ENCODE results near the gene FOXC1.

The FOXC1 gene

DNA sequence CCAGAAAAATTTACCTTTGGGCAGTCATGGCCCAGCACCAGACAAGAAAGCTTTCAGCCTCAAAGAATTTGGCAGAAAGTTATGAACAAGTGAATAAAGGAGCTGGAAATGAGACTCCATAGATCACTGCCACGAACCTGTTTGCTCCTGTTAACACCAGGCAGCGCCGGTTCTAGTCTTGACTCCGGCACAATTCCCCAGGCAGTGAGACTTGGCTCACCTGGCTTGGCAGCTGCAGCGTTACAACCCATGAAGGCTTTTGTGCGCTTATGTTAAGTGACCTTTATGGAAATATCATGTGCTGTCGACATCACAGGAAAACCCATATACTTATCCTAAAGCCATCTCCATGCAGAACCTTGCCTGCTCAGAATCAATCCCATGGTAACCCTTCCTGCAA lies 22.2 kb upstream of the FOXC1 start:
- no peak for DNase-seq (ENCODE audit: low spot score in 2 of 2)

DNA sequence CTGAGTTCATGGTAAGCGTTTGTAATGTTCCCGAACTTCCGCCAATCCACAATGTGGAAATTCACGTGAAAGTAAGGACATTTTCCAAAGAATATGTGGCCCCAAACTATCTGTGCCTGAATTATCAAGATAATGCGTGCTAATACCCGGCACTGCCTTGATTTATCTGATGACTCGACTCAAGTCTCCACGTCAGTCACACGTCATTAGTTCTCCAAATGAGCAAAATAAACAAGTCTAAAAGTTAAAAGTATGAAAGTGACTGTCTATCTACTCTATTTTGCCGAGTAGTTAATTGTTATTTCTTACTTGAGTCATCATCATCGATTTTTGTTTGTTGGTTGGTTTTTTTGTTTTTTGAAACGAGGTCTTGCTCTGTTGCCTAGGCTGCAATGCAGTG lies 21.7 kb upstream of the FOXC1 start:
- Mint-ChIP-seq H3K4me1 (no peaks in the 10 kb centered on the region), H3K4me3 (no peak overlapping the region), H3K27me3 (peaks cover 45% of the 10 kb centered on the region), H3K36me3 (ENCODE audit: insufficient read depth) (peaks cover 2% of the 10 kb centered on the region), H3K9me3 (no peaks in the 10 kb centered on the region), H3K27ac (ENCODE audit: low read depth) (no peak overlapping the region)
- ATAC-seq (replicated peaks; ENCODE audit: extremely low read depth, poor library complexity, severe bottlenecking) = no peak
- DNase-seq (ENCODE audit: low spot score in 2 of 2) = no peak

More for the DNA sequence above, 22.2 kb upstream of the FOXC1 start:
- ATAC-seq (replicated peaks; ENCODE audit: extremely low read depth, poor library complexity, severe bottlenecking) = no peak
- Mint-ChIP-seq H3K4me3 (no peak overlapping the region), H3K4me1 (no peaks in the 10 kb centered on the region), H3K9me3 (no peaks in the 10 kb centered on the region), H3K27ac (ENCODE audit: low read depth) (no peak overlapping the region), H3K27me3 (peaks cover 44% of the 10 kb centered on the region), H3K36me3 (ENCODE audit: insufficient read depth) (peaks cover 2% of the 10 kb centered on the region)

GRCh38 chr6:1589208-1589607 lies 20.5 kb upstream of the FOXC1 start:
- Mint-ChIP-seq H3K4me3 (no peak overlapping the region), H3K4me1 (no peaks in the 10 kb centered on the region), H3K27ac (ENCODE audit: low read depth) (no peak overlapping the region), H3K36me3 (ENCODE audit: insufficient read depth) (peaks cover 2% of the 10 kb centered on the region), H3K9me3 (no peaks in the 10 kb centered on the region), H3K27me3 (peaks cover 52% of the 10 kb centered on the region)
- no peak for DNase-seq (ENCODE audit: low spot score in 2 of 2)
- ATAC-seq (replicated peaks; ENCODE audit: extremely low read depth, poor library complexity, severe bottlenecking) = no peak

GRCh38 chr6:1590580-1590979 lies 19.1 kb upstream of the FOXC1 start:
- Mint-ChIP-seq H3K4me3 (no peak overlapping the region), H3K27me3 (peaks cover 54% of the 10 kb centered on the region), H3K36me3 (ENCODE audit: insufficient read depth) (peaks cover 2% of the 10 kb centered on the region), H3K27ac (ENCODE audit: low read depth) (no peak overlapping the region), H3K4me1 (no peaks in the 10 kb centered on the region), H3K9me3 (no peaks in the 10 kb centered on the region)
- no peak for DNase-seq (ENCODE audit: low spot score in 2 of 2)
- no peak for ATAC-seq (replicated peaks; ENCODE audit: extremely low read depth, poor library complexity, severe bottlenecking)

GRCh38 chr6:1591243-1591642 lies 18.5 kb upstream of the FOXC1 start:
- no peaks in the 10 kb centered on the region for H3K9me3 Mint-ChIP-seq
- ATAC-seq (replicated peaks; ENCODE audit: extremely low read depth, poor library complexity, severe bottlenecking) = no peak

GRCh38 chr6:1591926-1592325 lies 17.8 kb upstream of the FOXC1 start:
- Mint-ChIP-seq H3K27me3 (peaks cover 59% of the 10 kb centered on the region), H3K36me3 (ENCODE audit: insufficient read depth) (peaks cover 2% of the 10 kb centered on the region)
- ATAC-seq (replicated peaks; ENCODE audit: extremely low read depth, poor library complexity, severe bottlenecking) = no peak

More at GRCh38 chr6:1591243-1591642, 18.5 kb upstream of the FOXC1 start:
- Mint-ChIP-seq H3K27ac (ENCODE audit: low read depth) (no peak overlapping the region), H3K4me1 (peaks cover 3% of the 10 kb centered on the region), H3K4me3 (no peak overlapping the region), H3K36me3 (ENCODE audit: insufficient read depth) (peaks cover 2% of the 10 kb centered on the region), H3K27me3 (peaks cover 53% of the 10 kb centered on the region)
- no peak for DNase-seq (ENCODE audit: low spot score in 2 of 2)

DNA sequence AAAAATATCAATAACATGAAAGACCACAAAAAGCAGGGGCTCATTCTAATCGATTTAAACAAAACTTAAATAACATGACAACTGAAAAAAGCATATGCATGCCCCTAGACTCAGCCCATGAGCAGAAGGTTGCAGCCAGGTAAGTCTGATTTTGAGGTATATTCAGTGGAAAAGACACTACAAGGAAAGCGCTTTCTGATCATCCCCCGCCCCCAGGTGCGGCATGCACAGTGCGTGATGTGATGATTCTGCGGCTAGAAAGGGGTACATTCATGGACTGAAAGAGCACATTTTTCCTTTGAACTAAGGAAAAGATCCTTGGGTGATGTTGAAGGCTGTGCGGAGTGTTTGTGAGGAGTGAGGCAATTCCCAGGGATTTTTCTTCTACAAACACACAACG lies 16.9 kb upstream of the FOXC1 start:
- no peak for ATAC-seq (replicated peaks; ENCODE audit: extremely low read depth, poor library complexity, severe bottlenecking)
- no peaks in the 10 kb centered on the region for H3K9me3 Mint-ChIP-seq
- peaks cover 68% of the 10 kb centered on the region for H3K27me3 Mint-ChIP-seq
- H3K27ac Mint-ChIP-seq (ENCODE audit: low read depth) = no peak overlapping the region
- H3K36me3 Mint-ChIP-seq (ENCODE audit: insufficient read depth) = peaks cover 2% of the 10 kb centered on the region
- peaks cover 4% of the 10 kb centered on the region for H3K4me1 Mint-ChIP-seq
- no peak overlapping the region for H3K4me3 Mint-ChIP-seq
- no peak for DNase-seq (ENCODE audit: low spot score in 2 of 2)

More at GRCh38 chr6:1591926-1592325, 17.8 kb upstream of the FOXC1 start:
- H3K9me3 Mint-ChIP-seq = no peaks in the 10 kb centered on the region
- no peak for DNase-seq (ENCODE audit: low spot score in 2 of 2)
- H3K27ac Mint-ChIP-seq (ENCODE audit: low read depth) = no peak overlapping the region
- H3K4me3 Mint-ChIP-seq = no peak overlapping the region
- H3K4me1 Mint-ChIP-seq = peaks cover 4% of the 10 kb centered on the region

- no peak for DNase-seq (ENCODE audit: low spot score in 2 of 2)
- no peak overlapping the region for H3K27ac Mint-ChIP-seq (ENCODE audit: low read depth)
- peaks cover 2% of the 10 kb centered on the region for H3K36me3 Mint-ChIP-seq (ENCODE audit: insufficient read depth)
- no peak overlapping the region for H3K4me3 Mint-ChIP-seq
- no peaks in the 10 kb centered on the region for H3K9me3 Mint-ChIP-seq
- peaks cover 74% of the 10 kb centered on the region for H3K27me3 Mint-ChIP-seq
- H3K4me1 Mint-ChIP-seq = peaks cover 4% of the 10 kb centered on the region
- no peak for ATAC-seq (replicated peaks; ENCODE audit: extremely low read depth, poor library complexity, severe bottlenecking)
Measured at GRCh38 chr6:1593286-1593957, 16.3 kb upstream of the FOXC1 start.

GRCh38 chr6:1593958-1594314 lies 15.8 kb upstream of the FOXC1 start:
- peaks cover 4% of the 10 kb centered on the region for H3K4me1 Mint-ChIP-seq
- H3K9me3 Mint-ChIP-seq = no peaks in the 10 kb centered on the region
- H3K27me3 Mint-ChIP-seq = peaks cover 78% of the 10 kb centered on the region
- no peak for DNase-seq (ENCODE audit: low spot score in 2 of 2)
- H3K4me3 Mint-ChIP-seq = no peak overlapping the region
- no peak for ATAC-seq (replicated peaks; ENCODE audit: extremely low read depth, poor library complexity, severe bottlenecking)
- H3K27ac Mint-ChIP-seq (ENCODE audit: low read depth) = no peak overlapping the region
- H3K36me3 Mint-ChIP-seq (ENCODE audit: insufficient read depth) = peaks cover 2% of the 10 kb centered on the region

GRCh38 chr6:1594445-1595200 lies 15.1 kb upstream of the FOXC1 start:
- Mint-ChIP-seq H3K27me3 (peaks cover 78% of the 10 kb centered on the region), H3K4me1 (peaks cover 4% of the 10 kb centered on the region), H3K9me3 (no peaks in the 10 kb centered on the region), H3K36me3 (ENCODE audit: insufficient read depth) (peaks cover 1% of the 10 kb centered on the region), H3K4me3 (no peak overlapping the region), H3K27ac (ENCODE audit: low read depth) (no peak overlapping the region)
- no peak for DNase-seq (ENCODE audit: low spot score in 2 of 2)
- no peak for ATAC-seq (replicated peaks; ENCODE audit: extremely low read depth, poor library complexity, severe bottlenecking)

GRCh38 chr6:1595271-1596087 lies 14.2 kb upstream of the FOXC1 start:
- H3K9me3 Mint-ChIP-seq = no peaks in the 10 kb centered on the region
- H3K27me3 Mint-ChIP-seq = peaks cover 78% of the 10 kb centered on the region
- DNase-seq (ENCODE audit: low spot score in 2 of 2) (no peak), ATAC-seq (replicated peaks; ENCODE audit: extremely low read depth, poor library complexity, severe bottlenecking) (no peak)
- H3K4me1 Mint-ChIP-seq = peaks cover 4% of the 10 kb centered on the region
- peaks cover 2% of the 10 kb centered on the region for H3K36me3 Mint-ChIP-seq (ENCODE audit: insufficient read depth)
- no peak overlapping the region for H3K4me3 Mint-ChIP-seq
- H3K27ac Mint-ChIP-seq (ENCODE audit: low read depth) = no peak overlapping the region

DNA sequence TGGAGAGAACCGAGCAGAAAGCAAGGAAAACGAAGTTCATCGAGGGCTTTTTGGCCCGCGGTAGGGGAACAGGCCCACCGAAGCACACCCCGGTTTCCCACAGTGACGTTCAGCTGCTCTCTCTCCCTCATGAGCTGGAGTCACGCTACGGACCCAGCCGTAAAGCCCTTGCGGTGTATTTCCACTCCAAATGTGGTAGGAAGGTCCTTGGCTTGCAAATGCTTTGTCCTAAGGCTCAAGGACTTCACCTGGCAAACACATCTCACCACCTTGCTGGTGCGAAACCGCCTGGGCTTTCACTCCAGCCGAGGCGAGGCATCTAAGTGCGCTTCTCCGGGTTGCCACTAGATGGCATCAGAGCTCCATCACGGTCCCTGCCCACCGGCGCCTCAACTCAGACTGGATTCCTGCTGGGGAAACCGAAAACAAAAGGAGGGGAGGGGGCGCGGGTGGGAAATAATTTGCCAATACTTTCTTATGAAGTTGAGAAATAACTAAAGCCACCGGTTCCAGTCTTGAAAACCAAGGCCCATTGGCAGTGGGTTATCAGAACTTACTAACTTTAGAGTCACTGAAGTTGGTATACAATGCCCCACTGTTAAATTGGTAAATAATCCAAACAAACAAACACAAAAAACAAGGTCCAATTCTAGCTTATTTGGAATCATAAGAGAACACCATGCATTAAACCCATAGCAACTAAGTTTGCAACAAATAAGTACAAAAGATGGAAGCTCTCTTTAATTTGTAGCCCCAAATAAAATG lies 13.4 kb upstream of the FOXC1 start:
- ATAC-seq (replicated peaks; ENCODE audit: extremely low read depth, poor library complexity, severe bottlenecking) = peak; percentile 62

More for the DNA sequence above, 13.4 kb upstream of the FOXC1 start:
- H3K36me3 Mint-ChIP-seq (ENCODE audit: insufficient read depth) = peaks cover 2% of the 10 kb centered on the region
- peaks cover 84% of the 10 kb centered on the region for H3K27me3 Mint-ChIP-seq
- peak; percentile 46 to 59 for DNase-seq (ENCODE audit: low spot score in 2 of 2)
- no peaks in the 10 kb centered on the region for H3K9me3 Mint-ChIP-seq
- peaks cover 4% of the 10 kb centered on the region for H3K4me1 Mint-ChIP-seq
- no peak overlapping the region for H3K27ac Mint-ChIP-seq (ENCODE audit: low read depth)
- no peak overlapping the region for H3K4me3 Mint-ChIP-seq

Data from central memory CD8-positive, alpha-beta T cell (primary cell).